ENCODE data around the gene ROR1.

Gene ROR1

GRCh38 chr1:63743781-63744180 is 30.0 kb upstream of the ROR1 start:
- DNase-seq, result no peak
- TF ChIP-seq CTCF (IDR thresholded peaks at IDR 0.05; ENCODE audit: low read depth, low read length), result no peak
- Histone ChIP-seq H3K9me3 (no peaks in the 10 kb centered on the region), H3K36me3 (no peaks in the 10 kb centered on the region), H3K4me3 (ENCODE audit: low read depth, low read length) (no peak overlapping the region), H3K4me1 (no peaks in the 10 kb centered on the region), H3K27me3 (no peaks in the 10 kb centered on the region)

- Histone ChIP-seq H3K4me3 (ENCODE audit: low read depth, low read length) (no peak overlapping the region), H3K9me3 (no peaks in the 10 kb centered on the region), H3K27me3 (no peaks in the 10 kb centered on the region), H3K36me3 (no peaks in the 10 kb centered on the region), H3K4me1 (no peaks in the 10 kb centered on the region)
- TF ChIP-seq CTCF (IDR thresholded peaks at IDR 0.05; ENCODE audit: low read depth, low read length), result no peak
- DNase-seq, result no peak
Observed at GRCh38 chr1:63746129-63746864, 27.5 kb upstream of the ROR1 start.

GRCh38 chr1:63747445-63747844 is 26.4 kb upstream of the ROR1 start:
- no peak for DNase-seq
- Histone ChIP-seq H3K9me3 (no peaks in the 10 kb centered on the region), H3K4me1 (no peaks in the 10 kb centered on the region), H3K27me3 (no peaks in the 10 kb centered on the region), H3K36me3 (no peaks in the 10 kb centered on the region), H3K4me3 (ENCODE audit: low read depth, low read length) (no peak overlapping the region)
- TF ChIP-seq CTCF (IDR thresholded peaks at IDR 0.05; ENCODE audit: low read depth, low read length), result no peak

- no peaks in the 10 kb centered on the region for H3K9me3 ChIP-seq
- H3K36me3 ChIP-seq, result no peaks in the 10 kb centered on the region
- no peak overlapping the region for H3K4me3 ChIP-seq (ENCODE audit: low read depth, low read length)
- DNase-seq, result no peak
- H3K27me3 ChIP-seq, result no peaks in the 10 kb centered on the region
- no peaks in the 10 kb centered on the region for H3K4me1 ChIP-seq
- TF ChIP-seq CTCF (IDR thresholded peaks at IDR 0.05; ENCODE audit: low read depth, low read length), result no peak
Observed at GRCh38 chr1:63748046-63748580, 25.7 kb upstream of the ROR1 start.

- Histone ChIP-seq H3K27me3 (no peaks in the 10 kb centered on the region), H3K9me3 (no peaks in the 10 kb centered on the region), H3K4me1 (no peaks in the 10 kb centered on the region), H3K4me3 (ENCODE audit: low read depth, low read length) (no peak overlapping the region), H3K36me3 (no peaks in the 10 kb centered on the region)
- TF ChIP-seq CTCF (IDR thresholded peaks at IDR 0.05; ENCODE audit: low read depth, low read length), result no peak
- DNase-seq, result no peak
Observed at GRCh38 chr1:63748641-63749040, 25.2 kb upstream of the ROR1 start.

- no peak overlapping the region for H3K4me3 ChIP-seq (ENCODE audit: low read depth, low read length)
- H3K36me3 ChIP-seq, result no peaks in the 10 kb centered on the region
- no peak for TF ChIP-seq CTCF (IDR thresholded peaks at IDR 0.05; ENCODE audit: low read depth, low read length)
- no peak for DNase-seq
- H3K9me3 ChIP-seq, result no peaks in the 10 kb centered on the region
- H3K4me1 ChIP-seq, result no peaks in the 10 kb centered on the region
- H3K27me3 ChIP-seq, result no peaks in the 10 kb centered on the region
Observed at GRCh38 chr1:63750721-63751120, 23.1 kb upstream of the ROR1 start.
